ENCODE measurements around the gene MAPK8IP3.

MAPK8IP3 gene

GRCh38 chr16:1740781-1741490 is 34.9 kb downstream of the MAPK8IP3 start:
- no peak for TF ChIP-seq RAD21 (IDR thresholded peaks at IDR 0.05; ENCODE audit: low read depth)
- TF ChIP-seq TCF12 (IDR thresholded peaks at IDR 0.05; ENCODE audit: low read depth): no peak
- no peak for TF ChIP-seq EGR1 (IDR thresholded peaks at IDR 0.05)
- TF ChIP-seq FOXM1 (IDR thresholded peaks at IDR 0.05; ENCODE audit: borderline replicate concordance, low read depth): no peak
- no peak for TF ChIP-seq NFIC (IDR thresholded peaks at IDR 0.05)
- no peak for TF ChIP-seq EP300 (IDR thresholded peaks at IDR 0.05; ENCODE audit: borderline replicate concordance)

- TF ChIP-seq FOXM1 (IDR thresholded peaks at IDR 0.05; ENCODE audit: borderline replicate concordance, low read depth): no peak
Observed at GRCh38 chr16:1741553-1742165, 35.7 kb downstream of the MAPK8IP3 start.

DNA sequence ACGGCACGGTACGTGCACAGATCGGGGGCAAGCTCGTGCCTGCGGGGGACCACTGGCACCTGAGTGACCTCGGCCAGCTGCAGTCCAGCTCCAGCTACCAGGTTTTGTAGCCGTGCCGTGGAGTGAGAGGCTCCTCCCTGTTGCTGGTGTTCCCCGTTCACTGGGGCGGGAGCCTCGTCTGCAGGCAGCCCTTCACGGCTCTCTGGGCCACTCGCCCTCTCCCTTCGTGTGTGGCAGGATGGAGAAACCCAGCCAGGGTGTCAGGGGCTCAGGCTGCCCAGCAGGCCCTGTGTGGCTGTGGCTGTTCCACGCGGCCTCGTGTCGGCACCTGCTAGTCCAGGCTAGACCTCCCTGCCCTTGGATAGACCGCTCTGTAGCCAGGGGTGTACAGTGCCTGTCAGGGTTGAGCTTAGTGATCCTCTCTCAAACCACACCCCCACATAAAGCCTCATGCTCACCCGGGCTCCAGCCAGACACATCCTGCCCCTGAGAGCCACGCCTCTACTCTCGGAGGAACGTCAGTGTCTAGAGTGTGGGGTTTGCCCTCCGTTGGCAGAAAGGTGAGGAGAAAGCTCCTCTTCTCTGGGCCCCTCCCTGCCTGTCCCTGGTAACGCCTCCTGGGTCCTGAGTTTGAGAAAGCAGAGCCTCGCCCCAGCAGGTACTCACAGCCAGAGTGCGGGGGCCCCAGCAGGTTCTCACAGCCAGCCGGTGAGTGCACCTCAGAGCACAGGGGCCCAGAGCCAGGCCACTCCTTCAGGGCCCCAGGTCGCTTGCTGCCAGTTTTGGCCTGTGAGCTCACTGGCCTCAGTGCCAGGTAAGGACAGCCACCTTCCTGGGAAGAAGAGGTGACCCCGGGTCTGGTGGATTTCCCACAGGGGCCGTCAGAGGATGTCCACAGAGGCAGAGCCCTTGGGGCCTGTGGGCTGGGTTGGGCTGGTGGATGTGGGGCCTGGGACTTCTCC is 37.7 kb downstream of the MAPK8IP3 start:
- TF ChIP-seq, protein P1, sequence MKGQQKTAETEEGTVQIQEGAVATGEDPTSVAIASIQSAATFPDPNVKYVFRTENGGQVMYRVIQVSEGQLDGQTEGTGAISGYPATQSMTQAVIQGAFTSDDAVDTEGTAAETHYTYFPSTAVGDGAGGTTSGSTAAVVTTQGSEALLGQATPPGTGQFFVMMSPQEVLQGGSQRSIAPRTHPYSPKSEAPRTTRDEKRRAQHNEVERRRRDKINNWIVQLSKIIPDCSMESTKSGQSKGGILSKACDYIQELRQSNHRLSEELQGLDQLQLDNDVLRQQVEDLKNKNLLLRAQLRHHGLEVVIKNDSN (IDR thresholded peaks at IDR 0.05): no peak
- TF ChIP-seq TEAD4 (IDR thresholded peaks at IDR 0.05) (no peak), RAD21 (IDR thresholded peaks at IDR 0.05; ENCODE audit: low read depth) (no peak), NFIC (IDR thresholded peaks at IDR 0.05) (no peak), TAF1 (IDR thresholded peaks at IDR 0.05; ENCODE audit: low read depth) (no peak), YY1 (IDR thresholded peaks at IDR 0.05; ENCODE audit: low read depth) (no peak), EGR1 (IDR thresholded peaks at IDR 0.05) (no peak), CREB1 (IDR thresholded peaks at IDR 0.05; ENCODE audit: low read depth) (no peak), CEBPB (IDR thresholded peaks at IDR 0.05) (no peak), ZBTB7A (IDR thresholded peaks at IDR 0.05; ENCODE audit: low read depth) (no peak), FOXM1 (IDR thresholded peaks at IDR 0.05; ENCODE audit: borderline replicate concordance, low read depth) (no peak), EP300 (IDR thresholded peaks at IDR 0.05; ENCODE audit: borderline replicate concordance) (no peak), TCF12 (IDR thresholded peaks at IDR 0.05; ENCODE audit: low read depth) (no peak), REST (IDR thresholded peaks at IDR 0.05; ENCODE audit: low read depth) (no peak)
- TF ChIP-seq, protein P2, sequence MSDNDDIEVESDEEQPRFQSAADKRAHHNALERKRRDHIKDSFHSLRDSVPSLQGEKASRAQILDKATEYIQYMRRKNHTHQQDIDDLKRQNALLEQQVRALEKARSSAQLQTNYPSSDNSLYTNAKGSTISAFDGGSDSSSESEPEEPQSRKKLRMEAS (IDR thresholded peaks at IDR 0.05): no peak

GRCh38 chr16:1744338-1744840 is 38.4 kb downstream of the MAPK8IP3 start:
- no peak for TF ChIP-seq RAD21 (IDR thresholded peaks at IDR 0.05; ENCODE audit: low read depth)
- no peak for TF ChIP-seq YY1 (IDR thresholded peaks at IDR 0.05; ENCODE audit: low read depth)
- no peak for TF ChIP-seq NFIC (IDR thresholded peaks at IDR 0.05)
- TF ChIP-seq, protein P2 (IDR thresholded peaks at IDR 0.05): no peak
- TF ChIP-seq EGR1 (IDR thresholded peaks at IDR 0.05): no peak
- TF ChIP-seq CREB1 (IDR thresholded peaks at IDR 0.05; ENCODE audit: low read depth): no peak
- TF ChIP-seq REST (IDR thresholded peaks at IDR 0.05; ENCODE audit: low read depth): no peak
- no peak for TF ChIP-seq TAF1 (IDR thresholded peaks at IDR 0.05; ENCODE audit: low read depth)
- TF ChIP-seq TEAD4 (IDR thresholded peaks at IDR 0.05): no peak
- no peak for TF ChIP-seq ZBTB7A (IDR thresholded peaks at IDR 0.05; ENCODE audit: low read depth)
- TF ChIP-seq, protein P1 (IDR thresholded peaks at IDR 0.05): no peak
- TF ChIP-seq FOXM1 (IDR thresholded peaks at IDR 0.05; ENCODE audit: borderline replicate concordance, low read depth): no peak
- no peak for TF ChIP-seq TCF12 (IDR thresholded peaks at IDR 0.05; ENCODE audit: low read depth)
- TF ChIP-seq EP300 (IDR thresholded peaks at IDR 0.05; ENCODE audit: borderline replicate concordance): no peak
